ENCODE measurements around the gene PDSS2.
"Not testable (repeated sequence)": the region's sequence is repeated elsewhere in the genome, so short reads cannot be mapped to it uniquely, and the experiment has no call there.

Gene PDSS2

DNA sequence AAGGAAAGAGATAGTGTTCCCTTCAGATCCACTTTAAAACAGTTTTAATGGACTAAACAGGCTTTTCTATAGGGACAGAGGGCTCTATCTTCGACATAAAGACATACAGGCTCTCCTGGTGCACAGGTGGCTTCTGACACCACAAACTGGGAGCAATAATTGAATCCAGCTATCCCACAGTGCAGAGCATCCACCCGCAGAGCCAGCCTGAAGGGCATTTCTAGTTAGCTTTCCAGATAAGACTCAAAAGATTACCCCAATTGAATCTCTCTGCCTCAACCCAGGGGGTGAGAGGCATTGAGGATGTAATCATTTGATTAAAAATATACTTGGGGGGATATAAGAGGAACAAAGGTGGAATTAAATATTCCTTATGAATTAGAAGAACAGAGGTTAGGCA is 279.3 kb downstream of the PDSS2 start:
- DNase-seq (ENCODE audit: low spot score) (no peak), FAIRE-seq (no peak)

DNA sequence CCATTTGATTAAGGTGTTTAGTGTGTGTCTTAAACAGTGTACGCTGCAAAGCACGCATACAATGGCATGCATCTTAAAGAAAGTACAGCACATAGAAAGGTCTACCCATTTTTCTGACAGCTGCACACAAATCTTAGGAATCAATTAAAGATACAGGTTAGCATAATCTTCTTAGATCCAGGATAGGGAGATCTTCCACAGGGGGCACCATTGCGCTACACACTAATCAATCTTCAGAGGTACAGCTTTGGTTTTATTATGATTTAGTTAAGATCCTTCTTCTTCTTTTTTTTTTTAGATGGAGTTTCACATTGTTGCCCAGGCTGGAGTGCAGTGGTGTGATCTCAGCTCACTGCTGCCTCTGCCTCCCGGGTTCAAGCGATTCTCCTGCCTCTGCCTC is 280.4 kb downstream of the PDSS2 start:
- no peak for FAIRE-seq
- no peak for DNase-seq (ENCODE audit: low spot score)

DNA sequence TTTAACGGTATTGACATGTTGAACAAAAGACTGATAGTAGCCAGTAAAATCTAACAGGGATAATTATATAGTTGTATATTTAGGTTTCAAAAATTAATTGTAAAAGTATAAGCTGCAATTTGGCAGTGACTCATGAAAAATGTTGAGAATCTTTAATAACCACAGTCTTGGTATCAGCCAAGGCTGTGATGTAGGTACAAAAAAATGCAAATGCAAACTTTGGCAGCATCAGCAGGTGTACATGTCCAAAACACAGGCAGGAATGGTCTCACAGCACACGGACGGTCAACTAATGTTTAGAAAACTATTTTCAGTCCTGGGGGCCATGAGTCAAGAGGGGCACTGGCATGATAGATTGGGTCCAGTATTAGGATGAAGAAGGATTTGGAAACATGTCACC is 285.6 kb downstream of the PDSS2 start:
- FAIRE-seq (no peak), DNase-seq (ENCODE audit: low spot score) (no peak)

DNA sequence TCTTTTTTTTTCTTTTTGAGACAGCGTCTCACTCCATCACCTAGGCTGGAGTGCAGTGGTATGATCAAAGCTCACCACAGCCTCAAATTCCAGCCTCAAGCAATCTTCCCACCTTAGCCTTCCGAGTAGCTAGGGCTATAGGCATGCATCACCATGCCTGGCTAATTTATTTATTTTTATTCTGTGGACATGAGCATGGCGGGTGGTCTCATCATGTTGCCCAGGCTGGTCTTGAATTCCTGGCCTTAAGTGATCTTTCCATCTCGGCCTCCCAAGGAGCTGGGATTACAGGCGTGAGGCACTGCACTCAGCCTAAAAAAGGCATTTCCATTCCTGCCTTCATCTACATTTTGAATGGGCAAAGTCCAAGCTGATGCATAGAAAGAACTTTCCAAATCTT is 287.9 kb downstream of the PDSS2 start:
- no peak for FAIRE-seq
- DNase-seq (ENCODE audit: low spot score): no peak

DNA sequence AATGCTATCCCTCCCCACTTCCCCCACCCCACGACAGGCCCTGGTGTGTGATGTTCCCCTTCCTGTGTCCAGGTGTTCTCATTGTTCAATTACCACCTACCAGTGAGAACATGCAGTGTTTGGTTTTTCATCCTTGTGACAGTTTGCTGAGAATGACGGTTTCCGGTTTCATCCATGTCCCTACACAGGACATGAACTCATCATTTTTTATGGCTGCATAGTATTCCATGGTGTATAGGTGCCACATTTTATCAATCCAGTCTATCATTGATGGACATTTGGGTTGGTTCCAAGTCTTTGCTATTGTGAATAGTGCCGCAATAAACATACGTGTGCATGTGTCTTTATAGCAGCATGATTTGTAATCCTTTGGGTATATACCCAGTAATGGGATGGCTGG is 295.1 kb downstream of the PDSS2 start:
- FAIRE-seq: not testable (repeated sequence)

DNA sequence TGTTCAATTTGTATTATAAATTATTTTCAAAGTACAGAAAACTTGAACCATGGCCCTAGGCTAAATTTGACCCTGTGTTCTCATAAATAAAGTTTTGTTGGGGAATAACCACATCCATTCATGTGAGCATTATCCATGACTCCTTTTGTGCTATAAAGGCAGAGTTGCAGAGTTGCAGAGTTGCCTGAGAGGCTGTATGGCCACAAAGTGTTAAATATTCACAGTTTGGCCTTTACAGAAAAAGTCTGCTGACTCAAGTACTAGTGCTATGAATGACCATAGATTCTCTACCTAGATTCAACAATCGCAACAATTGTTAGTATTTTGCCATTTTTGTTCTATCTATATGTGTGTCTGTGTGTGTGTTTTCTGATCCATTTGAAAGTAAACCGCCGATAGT is 297.8 kb downstream of the PDSS2 start:
- FAIRE-seq: no peak
- DNase-seq (ENCODE audit: low spot score): no peak

More for the DNA sequence above, 295.1 kb downstream of the PDSS2 start:
- DNase-seq (ENCODE audit: low spot score): not testable (repeated sequence)

DNA sequence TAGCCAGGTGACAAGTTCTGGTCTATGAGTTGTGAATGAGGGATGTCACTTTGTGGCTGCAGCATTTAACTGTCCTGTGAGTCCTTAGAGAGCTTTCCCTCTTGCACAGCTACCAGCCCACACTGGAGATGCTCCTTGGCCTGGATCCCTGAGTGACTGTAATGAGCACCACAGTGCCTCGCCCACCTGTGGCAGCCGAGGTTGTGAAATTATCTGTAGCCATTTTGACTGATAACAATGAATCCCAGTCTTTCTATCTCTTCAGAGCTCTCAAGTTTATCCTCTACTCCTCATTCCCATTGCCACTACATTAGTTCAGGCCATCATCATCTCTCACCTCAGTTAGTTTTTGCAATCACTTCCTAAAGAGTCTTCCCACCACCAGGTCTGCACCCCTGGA is 302.7 kb downstream of the PDSS2 start:
- no peak for FAIRE-seq
- no peak for DNase-seq (ENCODE audit: low spot score)

DNA sequence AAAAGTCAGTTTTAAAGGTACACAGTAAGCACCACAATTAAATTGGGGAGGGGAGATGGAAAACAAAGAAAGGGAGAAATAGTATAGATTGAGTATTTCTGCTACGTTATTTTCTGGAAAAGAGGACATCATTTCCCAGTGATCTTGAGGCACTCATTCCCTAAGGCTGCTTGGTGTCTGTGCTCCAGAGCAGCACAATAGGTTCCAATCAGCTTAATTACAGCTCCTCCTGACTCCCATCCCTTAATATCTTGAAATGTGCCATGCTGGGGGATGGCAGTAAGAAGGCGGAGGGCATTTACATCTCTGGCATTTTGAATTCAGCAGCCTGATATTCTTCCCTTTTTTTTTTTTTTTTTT is 304.6 kb downstream of the PDSS2 start:
- FAIRE-seq (no peak), DNase-seq (ENCODE audit: low spot score) (no peak)

DNA sequence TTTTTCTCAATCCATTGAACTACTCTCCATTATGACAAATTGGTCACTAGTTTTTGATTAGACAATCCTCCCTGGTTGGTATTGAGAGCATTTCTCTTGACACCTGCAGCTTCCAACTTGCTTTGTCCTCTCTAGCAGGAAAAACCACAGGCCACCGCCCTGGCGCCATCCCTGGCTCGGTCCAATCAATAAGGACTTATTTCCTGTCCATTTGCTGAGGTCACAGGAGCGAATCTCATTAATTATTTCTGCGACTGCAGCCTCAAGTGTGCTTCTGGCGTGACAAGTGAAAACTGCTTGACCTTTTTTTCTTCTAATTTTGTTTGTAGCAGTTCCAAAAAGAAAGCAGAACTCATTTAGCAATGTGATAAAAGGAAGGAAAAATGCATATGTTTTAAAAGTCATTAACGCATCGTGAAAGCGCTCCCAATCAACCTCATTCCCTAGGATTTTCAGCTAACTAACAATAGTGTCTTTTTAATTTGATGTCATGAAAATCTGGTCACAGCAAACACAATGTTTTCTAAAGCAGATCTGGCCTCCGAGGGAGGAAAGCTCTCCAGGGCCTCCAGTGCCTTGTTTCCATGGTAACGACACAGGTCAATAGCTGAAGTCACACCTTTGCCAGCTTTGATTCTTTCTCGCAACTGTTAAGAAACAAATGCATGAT is 305.1 kb downstream of the PDSS2 start:
- DNase-seq (ENCODE audit: low spot score) (no peak), FAIRE-seq (no peak)

DNA sequence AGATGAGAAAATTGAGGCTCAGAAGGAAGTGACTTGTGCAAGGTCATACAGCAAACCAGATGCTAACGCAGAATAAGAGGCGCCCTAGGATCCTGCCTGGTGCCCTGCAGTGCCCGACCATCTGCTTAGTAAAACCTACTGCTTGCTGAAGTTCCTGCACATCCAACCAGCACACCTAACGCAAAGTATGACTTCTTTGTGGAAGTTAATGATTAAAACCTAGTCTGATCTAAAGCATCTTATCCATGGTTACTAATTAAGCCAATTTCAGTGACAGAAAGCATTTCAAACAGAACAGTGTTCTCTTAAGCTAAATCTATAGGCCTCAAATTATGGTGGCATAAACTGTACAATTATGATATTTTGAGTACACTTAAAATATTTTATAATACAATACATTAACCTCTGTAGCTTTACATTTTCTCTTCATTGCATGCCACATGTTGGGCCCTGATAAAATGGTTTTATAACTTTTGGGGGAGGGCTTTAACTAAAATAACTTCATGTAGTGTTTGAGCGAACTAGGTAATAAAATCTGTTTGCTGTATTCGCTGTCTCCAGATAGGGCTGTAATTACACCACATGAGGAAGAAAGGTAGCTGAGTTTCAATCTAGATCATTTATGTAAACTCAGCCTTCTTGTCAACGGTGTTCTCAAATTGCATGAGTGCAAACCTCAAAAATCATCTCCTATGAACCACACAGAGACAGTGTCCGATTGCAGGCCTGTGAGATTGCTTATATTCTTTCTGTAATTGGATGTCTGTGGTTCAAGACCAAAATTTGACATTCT is 306.5 kb downstream of the PDSS2 start:
- FAIRE-seq (peak; percentile 75), DNase-seq (ENCODE audit: low spot score) (peak; percentile 52)

DNA sequence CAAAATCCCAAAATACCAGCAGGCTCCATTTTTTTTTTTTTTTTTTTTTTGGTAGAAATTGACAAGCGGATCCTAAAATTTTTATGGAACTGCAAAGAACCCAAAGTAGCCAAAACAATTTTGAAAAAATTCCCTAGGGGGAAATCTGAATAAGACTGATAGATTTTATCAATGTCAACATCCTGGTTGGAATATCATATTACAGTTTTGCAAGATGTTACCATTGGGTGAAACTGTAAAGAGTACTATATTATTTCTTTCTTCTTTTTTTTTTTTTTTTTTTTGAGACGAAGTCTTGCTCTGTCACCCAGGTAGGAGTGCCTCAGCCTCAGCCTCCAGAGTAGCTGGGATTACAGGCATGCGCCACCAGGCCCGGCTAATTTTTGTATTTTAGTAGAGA is 314.7 kb downstream of the PDSS2 start:
- no peak for DNase-seq (ENCODE audit: low spot score)
- FAIRE-seq: no peak

DNA sequence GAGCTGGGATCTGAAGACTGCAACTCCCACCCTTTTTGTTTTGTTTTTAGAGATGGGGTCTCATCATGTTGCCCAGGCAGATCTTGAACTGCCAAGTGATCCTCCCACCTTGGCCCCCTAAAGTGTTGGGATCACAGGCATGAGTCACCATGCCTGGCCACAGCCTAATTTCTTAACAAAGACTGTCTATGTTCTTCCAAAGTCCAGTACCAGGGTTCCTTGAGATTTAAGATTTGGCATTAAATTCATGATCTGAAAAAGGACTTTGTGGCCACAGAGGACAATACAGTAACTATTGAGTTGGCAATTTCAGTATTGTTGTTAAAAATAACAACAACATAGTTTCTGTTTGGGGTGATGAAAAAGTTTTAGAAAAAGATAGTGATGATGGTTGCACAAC is 315.4 kb downstream of the PDSS2 start:
- DNase-seq (ENCODE audit: low spot score) (no peak), FAIRE-seq (no peak)

DNA sequence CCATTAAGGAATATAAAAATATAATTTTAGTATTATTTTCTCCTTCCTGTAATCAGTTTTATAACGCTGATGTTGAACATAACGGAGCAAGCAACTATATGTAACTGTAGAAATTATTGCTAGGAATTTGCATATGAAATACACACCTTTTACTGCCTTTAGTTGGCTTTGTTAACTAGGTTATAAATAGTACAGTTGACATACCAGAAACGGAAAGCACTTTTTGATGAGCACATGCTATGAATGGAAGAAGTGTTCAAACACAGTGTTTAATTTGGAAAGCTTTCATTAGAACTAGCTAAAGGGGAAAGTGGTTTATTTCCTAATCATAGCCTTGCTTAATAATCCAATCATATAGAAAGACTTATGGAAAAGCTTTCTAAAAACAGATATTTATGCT is 318.8 kb downstream of the PDSS2 start:
- no peak for DNase-seq (ENCODE audit: low spot score)
- no peak for FAIRE-seq

DNA sequence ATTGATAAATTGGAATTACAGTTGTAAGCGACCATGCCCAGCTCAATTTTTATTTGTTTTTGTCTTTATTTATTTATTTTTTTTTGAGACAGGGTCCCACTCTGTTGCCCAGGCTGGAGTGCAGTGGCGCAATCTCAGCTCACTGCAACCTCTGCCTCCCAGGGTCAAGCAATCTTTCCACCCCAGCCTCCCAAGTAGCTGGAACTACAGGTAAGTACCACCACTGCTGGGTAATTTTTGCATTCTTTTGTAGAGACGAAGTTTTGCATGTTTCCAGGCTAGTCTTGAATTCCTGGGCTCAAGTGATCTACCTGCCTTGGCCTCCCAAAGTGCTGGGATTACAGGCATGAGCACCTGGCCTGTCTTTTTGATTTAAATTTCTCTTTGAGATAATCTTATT is 323.0 kb downstream of the PDSS2 start:
- not testable (repeated sequence) for DNase-seq (ENCODE audit: low spot score); FAIRE-seq

DNA sequence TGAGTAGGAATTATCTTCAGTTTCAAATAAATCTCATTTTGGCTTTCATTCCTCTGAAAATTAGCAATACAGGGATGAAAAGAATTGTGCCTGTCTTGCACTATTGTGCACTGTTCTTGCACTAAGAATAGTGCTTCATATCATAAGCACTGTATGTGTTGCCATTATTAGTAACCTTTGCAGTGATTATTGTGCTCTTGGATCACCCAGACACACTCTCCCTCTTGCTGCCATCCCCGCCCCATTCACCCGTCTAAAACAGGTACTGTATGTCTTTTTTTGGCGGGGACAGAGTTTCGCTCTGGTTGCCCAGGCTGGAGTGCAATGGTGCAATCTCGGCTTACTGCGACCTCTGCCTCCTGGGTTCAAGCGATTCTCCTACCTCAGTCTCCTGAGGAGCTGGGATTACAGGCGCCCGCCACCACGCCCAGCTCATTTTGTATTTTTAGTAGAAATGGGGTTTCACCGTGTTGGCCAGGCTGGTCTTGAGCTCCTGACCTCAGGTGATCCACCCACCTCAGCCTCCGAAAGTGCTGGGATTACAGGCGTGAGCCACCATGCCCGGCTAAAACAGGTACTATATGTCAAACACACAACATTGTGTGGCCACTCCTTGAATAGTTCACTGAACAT is 324.2 kb downstream of the PDSS2 start:
- not testable (repeated sequence) for FAIRE-seq; DNase-seq (ENCODE audit: low spot score)

DNA sequence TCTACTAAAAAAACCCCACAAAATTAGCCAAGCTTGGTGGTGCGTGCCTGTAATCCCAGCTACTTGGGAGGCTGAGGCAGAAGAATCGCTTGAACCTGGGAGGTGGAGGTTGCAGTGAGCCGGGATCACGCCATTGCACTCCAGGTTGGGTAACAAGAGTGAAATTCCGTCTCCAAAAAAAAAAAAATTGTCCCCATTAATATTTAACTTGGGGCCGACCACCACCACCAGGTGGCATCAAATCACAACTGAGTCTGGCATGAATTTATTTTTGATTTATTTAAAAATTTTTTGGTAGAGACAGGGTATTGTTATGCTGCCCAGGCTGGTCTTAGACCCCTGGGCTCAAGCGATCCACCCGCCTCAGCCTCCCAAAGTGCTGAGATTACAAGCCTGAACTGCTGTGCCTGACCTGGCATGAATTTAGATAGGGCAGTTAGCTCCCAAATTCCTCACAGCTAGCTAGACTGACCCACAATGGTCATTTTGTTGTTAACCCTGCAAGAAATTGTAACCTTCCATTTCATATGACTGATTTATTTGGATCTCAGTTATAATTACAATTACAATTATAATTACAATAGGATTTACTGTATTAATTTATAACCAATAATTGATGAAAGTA is 326.9 kb downstream of the PDSS2 start:
- FAIRE-seq: no peak

DNA sequence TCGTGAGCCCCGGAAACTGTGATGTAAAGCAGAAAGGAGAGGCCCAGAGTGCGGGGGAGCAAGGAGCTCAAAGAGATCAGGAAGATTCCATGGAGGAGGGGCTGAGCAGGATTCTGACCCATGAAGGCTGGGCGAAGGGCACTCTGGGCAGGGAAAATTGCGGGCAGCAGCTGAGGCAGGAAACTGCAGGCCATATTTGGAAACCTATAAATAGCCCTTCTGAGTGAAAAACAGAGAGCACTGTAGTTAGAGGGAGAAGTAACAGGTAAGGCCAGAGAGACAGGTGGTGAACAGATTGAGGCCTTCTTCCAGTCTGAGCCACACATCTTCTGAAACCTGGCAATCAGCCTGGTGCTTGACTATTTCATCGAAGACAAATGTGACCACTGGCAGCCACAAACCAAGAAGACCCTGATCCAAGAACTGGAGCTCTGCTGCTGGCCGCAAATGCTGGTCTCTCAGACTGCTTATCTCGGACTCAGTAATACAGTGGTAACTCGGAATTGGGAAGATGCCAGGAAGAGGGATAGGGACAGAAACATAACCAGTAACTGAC is 329.9 kb downstream of the PDSS2 start:
- FAIRE-seq (no peak), DNase-seq (ENCODE audit: low spot score) (no peak)

More for the DNA sequence above, 326.9 kb downstream of the PDSS2 start:
- DNase-seq (ENCODE audit: low spot score): no peak

DNA sequence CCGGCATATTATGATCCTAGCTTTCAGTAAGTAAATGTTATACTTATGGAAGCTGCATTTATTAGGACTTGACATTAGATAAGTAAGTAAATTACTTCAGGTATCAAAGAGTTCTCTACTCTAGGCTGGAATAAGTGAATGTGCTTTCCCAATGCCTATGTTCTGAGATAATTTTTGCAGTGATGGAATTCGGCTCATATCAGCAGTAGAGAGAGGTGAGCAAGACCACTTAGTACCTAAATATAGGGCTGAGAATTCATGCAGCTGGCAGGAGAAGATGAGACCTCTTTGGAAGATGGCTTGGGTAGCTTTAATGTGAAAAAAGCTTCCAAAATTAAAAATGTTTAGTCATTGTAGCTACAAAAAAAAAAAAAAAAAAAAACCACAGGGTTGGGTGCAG is 330.8 kb downstream of the PDSS2 start:
- no peak for FAIRE-seq
- no peak for DNase-seq (ENCODE audit: low spot score)

DNA sequence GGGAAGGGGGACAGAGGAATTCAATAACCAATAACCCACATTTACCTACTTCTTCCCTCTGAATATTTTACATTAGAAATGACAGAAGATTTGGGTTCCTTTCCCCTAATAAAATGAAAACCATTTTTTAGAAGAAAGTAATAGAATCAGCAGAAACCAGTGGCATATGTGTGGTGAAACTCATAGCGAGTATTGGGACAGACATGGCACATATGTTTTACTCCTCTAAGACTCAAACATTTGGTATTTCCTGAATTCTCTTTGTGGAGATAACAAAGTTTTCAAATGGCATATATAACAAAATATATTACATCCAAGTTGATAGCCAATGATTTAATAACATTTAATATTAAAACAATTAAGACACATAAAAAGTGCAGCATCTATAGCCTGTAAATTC is 331.2 kb downstream of the PDSS2 start:
- no peak for DNase-seq (ENCODE audit: low spot score)
- no peak for FAIRE-seq

DNA sequence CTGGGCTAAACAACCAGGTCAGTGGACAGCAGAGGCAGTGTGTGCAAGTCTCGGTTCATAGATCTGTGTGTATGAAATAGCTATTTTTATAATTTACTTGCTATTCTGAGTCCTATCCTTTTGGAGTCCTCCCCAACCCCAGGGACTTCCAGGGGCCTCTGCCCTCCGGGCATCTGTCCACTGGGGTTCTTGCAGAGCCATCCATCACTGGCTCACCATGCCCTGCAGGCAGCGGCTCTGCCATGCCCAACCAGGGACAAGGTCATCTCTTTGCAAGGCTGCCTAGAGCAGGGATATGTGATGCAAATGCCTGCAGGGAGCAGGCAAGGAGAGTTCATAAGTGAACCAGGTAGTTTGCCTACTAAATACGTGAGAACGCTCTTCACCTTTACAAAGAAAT is 333.6 kb downstream of the PDSS2 start:
- FAIRE-seq: no peak

DNA sequence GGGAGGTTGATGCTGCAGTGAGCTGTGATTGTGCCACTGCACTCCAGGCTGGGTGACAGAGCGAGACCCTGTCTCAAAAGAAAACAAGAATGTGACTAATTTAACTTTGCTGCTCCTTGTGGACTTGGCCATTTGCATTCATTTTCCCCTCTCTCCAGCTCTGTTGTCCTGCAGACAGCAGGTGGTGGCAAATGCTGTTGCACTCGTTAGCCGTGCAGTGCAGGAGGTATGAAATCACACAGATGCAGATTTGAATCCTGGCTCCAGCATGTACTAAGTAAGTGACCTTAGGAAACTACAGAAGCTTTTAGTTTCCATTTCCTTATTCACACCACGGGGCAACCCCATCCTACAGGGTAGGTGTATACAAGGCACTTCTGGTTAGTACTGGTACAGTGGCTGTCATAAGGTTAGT is 334.4 kb downstream of the PDSS2 start:
- no peak for FAIRE-seq

More for the DNA sequence above, 333.6 kb downstream of the PDSS2 start:
- no peak for DNase-seq (ENCODE audit: low spot score)

DNA sequence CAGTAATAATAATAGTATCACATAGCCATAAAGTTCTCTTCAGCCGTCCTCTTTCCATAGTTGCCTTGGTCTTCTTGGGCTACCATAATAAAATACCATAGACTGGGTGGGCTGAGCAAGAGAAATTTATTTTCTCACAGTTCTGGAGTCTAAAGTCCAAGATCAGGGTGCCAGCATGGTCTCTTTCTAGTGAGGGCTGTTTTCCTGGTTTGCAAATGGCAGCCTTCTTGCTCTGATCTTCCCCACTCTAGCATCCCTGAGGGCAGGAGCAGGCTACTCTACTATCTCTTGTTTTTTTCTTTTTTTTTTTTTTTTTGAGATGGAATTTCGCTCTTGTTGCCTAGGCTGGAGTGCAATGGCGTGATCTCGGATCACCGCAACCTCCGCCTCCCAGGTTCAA is 335.9 kb downstream of the PDSS2 start:
- no peak for DNase-seq (ENCODE audit: low spot score)
- no peak for FAIRE-seq

More for the DNA sequence above, 334.4 kb downstream of the PDSS2 start:
- no peak for DNase-seq (ENCODE audit: low spot score)
